K562 (cell line): Measurements from ENCODE around the gene QKI. TPM values are rescaled to one million over a fixed set of nuclear protein-coding genes. Genes with fewer than 3 reads are reported as not detected.

Experiments used
- CTBP1 ChIP-seq: fragments of 450-650 bp; IDR thresholded peaks from 2 replicates; pipeline ENCODE4 v1.6.1; 2016; ENCODE audit warnings: borderline replicate concordance
- E2F6 ChIP-seq, 2 experiments: IDR thresholded peaks; 2 replicates each; pipeline ENCODE4 v1.6.1; 2011; ENCODE audit warnings: borderline replicate concordance in 1 of 2, control low read depth in 1 of 2, low read depth in 1 of 2, low read length in 1 of 2, mild to moderate bottlenecking in 1 of 2, mixed read lengths in 1 of 2, moderate library complexity in 1 of 2; ENCODE audit not compliant: insufficient read depth in 1 of 2, insufficient read length in 1 of 2, poor library complexity in 1 of 2, severe bottlenecking in 1 of 2; ENCODE audit errors: extremely low read depth in 1 of 2
- EP400 ChIP-seq: fragments of 450-650 bp; IDR thresholded peaks from 2 replicates; pipeline ENCODE4 v1.6.1; 2017; ENCODE audit warnings: antibody characterized with exemption, mild to moderate bottlenecking, moderate library complexity
- KLF6 ChIP-seq: fragments of 250-450 bp; sonication (Bioruptor Pico); IDR thresholded peaks from 2 replicates; pipeline ENCODE4 v1.4.0; 2020; ENCODE audit warnings: mild to moderate bottlenecking, moderate library complexity, borderline replicate concordance
- MYBL2 ChIP-seq, 2 experiments: fragments of 450-650 bp in 1 of 2; sonication (generic) in 1 of 2; formaldehyde crosslinking in 1 of 2; IDR thresholded peaks; 2 replicates each; pipeline versions ENCODE4 v1.6.1 to v1.8.1; 2017 to 2022; ENCODE audit warnings: borderline replicate concordance in 1 of 2, inconsistent platforms in 1 of 2, low read depth in 1 of 2, mild to moderate bottlenecking in 1 of 2, missing genetic modification reagents in 1 of 2, moderate library complexity in 1 of 2
- PHF8 ChIP-seq: fragments of 200-600 bp; sonication (generic); IDR thresholded peaks from 2 replicates; pipeline ENCODE4 v1.6.1; 2012; ENCODE audit warnings: mixed run types, mild to moderate bottlenecking, inconsistent platforms, low read length, moderate library complexity, borderline replicate concordance
- RNF2 ChIP-seq: sonication (generic); IDR thresholded peaks from 2 replicates; pipeline ENCODE4 v1.6.1; 2016
- SRSF9 ChIP-seq: fragments of 200-400 bp; formaldehyde crosslinking; IDR thresholded peaks from 2 replicates; pipeline ENCODE4 v1.6.1; 2017; ENCODE audit warnings: low read depth, low read length, borderline replicate concordance
- ZBTB7A ChIP-seq: IDR thresholded peaks from 2 replicates; pipeline ENCODE4 v1.6.1; 2011; ENCODE audit warnings: low read depth, mild to moderate bottlenecking, low read length, moderate library complexity, borderline replicate concordance; ENCODE audit not compliant: control insufficient read depth
- ZNF740 ChIP-seq, 3 experiments: fragments of 200-800 bp in 1 of 3; sonication (Bioruptor generic) in 1 of 3; sonication (generic) in 1 of 3; formaldehyde crosslinking in 1 of 3; IDR thresholded peaks; 2 replicates each; pipeline versions ENCODE4 v1.6.1 to v1.8.0; 2016 to 2022; ENCODE audit warnings: mild to moderate bottlenecking in 2 of 3, missing compliant biosample characterization in 2 of 3, missing genetic modification characterization in 2 of 3, missing genetic modification reagents in 1 of 3
- polyA plus RNA-seq, 8 experiments: library from polyadenylated mRNA; depleted of rRNA in 4 of 8; stranded (reverse) in 5 of 8; unstranded in 3 of 8; fragments of >200 nt; fragmentation: Nextera tagmentation in 2 of 8; fragmentation: Illumina TruSeq in 1 of 8; extraction: Ambion mirVana in 2 of 8; extraction: Trizol in 1 of 8; gene quantifications; 2 replicates each; pipeline versions ENCODE4 v1.2.1 to v1.2.3, GENCODE V29; 2011 to 2014; ENCODE audit warnings: inconsistent platforms in 1 of 8, missing spikeins in 1 of 8
- total RNA-seq, 7 experiments: library from RNA; depleted of rRNA in 6 of 7; stranded (reverse); fragments of >200 nt in 6 of 7; fragmentation: Illumina TruSeq in 2 of 7; extraction: Trizol in 2 of 7; gene quantifications; 2 replicates each; pipeline versions ENCODE4 v1.2.1 to v1.2.3, GENCODE V29; 2011 to 2021; ENCODE audit warnings: low replicate concordance in 1 of 7
- TF ChIP-seq, protein P1 (sequence below): fragments of 450-650 bp; formaldehyde crosslinking; IDR thresholded peaks from 2 replicates; pipeline ENCODE4 v1.4.0; 2022; ENCODE audit warnings: missing genetic modification characterization
- TF ChIP-seq, protein P2 (sequence below): fragments of 250-450 bp; sonication (Bioruptor Pico); IDR thresholded peaks from 2 replicates; pipeline ENCODE4 v1.4.0; 2020

QKI gene
- total and polyA plus RNA-seq, 9 of the 15 experiments (the other 6 are each of a cell fraction or from before 2014, with no cell fraction given) = 20.4 to 215 (median 123) TPM

DNA sequence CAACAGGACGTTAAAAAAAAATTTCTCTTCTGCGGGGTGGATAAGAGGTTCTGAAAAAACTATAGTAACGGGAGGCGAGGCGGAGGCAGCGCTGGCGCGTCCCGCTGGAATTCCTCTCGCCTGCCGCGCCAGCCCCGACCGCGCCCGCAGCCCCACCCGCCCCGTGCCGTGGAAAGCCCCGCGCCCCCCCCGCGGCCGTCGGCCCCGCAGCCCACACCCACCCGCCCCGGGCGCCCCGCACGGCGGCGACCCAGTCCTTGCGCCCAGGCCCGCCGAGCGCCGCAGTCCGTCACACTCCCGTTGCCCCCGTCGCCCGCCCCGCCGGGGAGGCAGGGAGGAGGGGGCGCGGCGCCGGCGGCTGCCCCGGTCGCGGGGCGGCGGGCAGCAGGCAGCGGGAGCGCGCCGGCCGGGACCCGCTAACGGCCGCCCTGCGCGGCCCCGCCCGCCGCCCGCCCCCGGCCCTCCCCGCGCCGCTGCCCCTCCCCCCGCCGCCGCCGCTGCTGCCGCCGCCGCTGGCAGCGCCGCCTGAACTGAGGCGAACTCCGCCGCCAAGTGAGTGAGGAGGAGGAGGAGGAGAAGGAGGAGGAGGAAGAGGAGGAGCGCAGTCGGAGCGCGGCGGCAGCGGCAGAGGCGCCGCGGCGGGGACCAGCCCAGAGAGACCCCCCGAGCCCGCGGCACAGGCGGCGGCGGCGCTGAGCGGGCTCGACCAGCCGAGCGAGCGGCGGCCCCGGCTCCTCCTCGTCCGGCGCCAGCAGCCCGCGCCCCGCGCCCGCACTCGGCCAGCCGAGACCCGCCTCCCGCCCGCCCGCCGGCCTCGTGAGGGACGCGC is at the start of gene QKI (continued):
- peak in 1 of 2 experiments; percentile 56 for TF ChIP-seq E2F6 (IDR thresholded peaks at IDR 0.05; ENCODE audit: borderline replicate concordance in 1 of 2, extremely low read depth in 1 of 2, insufficient read depth in 1 of 2, insufficient read length in 1 of 2, low read depth in 1 of 2, low read length in 1 of 2, poor library complexity in 1 of 2, severe bottlenecking in 1 of 2)
- TF ChIP-seq ZBTB7A = peak; percentile 59; the same call in 1 of the 2 replicates
- TF ChIP-seq MYBL2 (IDR thresholded peaks at IDR 0.05; ENCODE audit: low read depth) = no peak
- TF ChIP-seq MYBL2 (CRISPR knock-in tag; IDR thresholded peaks at IDR 0.05; ENCODE audit: borderline replicate concordance) = no peak
- TF ChIP-seq, protein P1, sequence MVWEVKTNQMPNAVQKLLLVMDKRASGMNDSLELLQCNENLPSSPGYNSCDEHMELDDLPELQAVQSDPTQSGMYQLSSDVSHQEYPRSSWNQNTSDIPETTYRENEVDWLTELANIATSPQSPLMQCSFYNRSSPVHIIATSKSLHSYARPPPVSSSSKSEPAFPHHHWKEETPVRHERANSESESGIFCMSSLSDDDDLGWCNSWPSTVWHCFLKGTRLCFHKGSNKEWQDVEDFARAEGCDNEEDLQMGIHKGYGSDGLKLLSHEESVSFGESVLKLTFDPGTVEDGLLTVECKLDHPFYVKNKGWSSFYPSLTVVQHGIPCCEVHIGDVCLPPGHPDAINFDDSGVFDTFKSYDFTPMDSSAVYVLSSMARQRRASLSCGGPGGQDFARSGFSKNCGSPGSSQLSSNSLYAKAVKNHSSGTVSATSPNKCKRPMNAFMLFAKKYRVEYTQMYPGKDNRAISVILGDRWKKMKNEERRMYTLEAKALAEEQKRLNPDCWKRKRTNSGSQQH (CRISPR knock-in tag) = no peak
- 0 out of 2 replicates have a peak, but pooled peaks have one; percentile 8 for TF ChIP-seq RNF2
- TF ChIP-seq SRSF9 = no peak
- peak; percentile 54; the same call in 1 of the 2 replicates for TF ChIP-seq EP400
- peak; percentile 56; the same call in 1 of the 2 replicates for TF ChIP-seq KLF6
- TF ChIP-seq CTBP1 = peak; percentile 90
- TF ChIP-seq ZNF740 (CRISPR knock-in tag; IDR thresholded peaks at IDR 0.05) = no peak
- TF ChIP-seq ZNF740 (tag; IDR thresholded peaks at IDR 0.05) = peak in 1 of 2 experiments; percentile 71; a peak in 1 of 4 replicates
- TF ChIP-seq PHF8 = peak; percentile 60; the same call in 1 of the 2 replicates
- TF ChIP-seq, protein P2, sequence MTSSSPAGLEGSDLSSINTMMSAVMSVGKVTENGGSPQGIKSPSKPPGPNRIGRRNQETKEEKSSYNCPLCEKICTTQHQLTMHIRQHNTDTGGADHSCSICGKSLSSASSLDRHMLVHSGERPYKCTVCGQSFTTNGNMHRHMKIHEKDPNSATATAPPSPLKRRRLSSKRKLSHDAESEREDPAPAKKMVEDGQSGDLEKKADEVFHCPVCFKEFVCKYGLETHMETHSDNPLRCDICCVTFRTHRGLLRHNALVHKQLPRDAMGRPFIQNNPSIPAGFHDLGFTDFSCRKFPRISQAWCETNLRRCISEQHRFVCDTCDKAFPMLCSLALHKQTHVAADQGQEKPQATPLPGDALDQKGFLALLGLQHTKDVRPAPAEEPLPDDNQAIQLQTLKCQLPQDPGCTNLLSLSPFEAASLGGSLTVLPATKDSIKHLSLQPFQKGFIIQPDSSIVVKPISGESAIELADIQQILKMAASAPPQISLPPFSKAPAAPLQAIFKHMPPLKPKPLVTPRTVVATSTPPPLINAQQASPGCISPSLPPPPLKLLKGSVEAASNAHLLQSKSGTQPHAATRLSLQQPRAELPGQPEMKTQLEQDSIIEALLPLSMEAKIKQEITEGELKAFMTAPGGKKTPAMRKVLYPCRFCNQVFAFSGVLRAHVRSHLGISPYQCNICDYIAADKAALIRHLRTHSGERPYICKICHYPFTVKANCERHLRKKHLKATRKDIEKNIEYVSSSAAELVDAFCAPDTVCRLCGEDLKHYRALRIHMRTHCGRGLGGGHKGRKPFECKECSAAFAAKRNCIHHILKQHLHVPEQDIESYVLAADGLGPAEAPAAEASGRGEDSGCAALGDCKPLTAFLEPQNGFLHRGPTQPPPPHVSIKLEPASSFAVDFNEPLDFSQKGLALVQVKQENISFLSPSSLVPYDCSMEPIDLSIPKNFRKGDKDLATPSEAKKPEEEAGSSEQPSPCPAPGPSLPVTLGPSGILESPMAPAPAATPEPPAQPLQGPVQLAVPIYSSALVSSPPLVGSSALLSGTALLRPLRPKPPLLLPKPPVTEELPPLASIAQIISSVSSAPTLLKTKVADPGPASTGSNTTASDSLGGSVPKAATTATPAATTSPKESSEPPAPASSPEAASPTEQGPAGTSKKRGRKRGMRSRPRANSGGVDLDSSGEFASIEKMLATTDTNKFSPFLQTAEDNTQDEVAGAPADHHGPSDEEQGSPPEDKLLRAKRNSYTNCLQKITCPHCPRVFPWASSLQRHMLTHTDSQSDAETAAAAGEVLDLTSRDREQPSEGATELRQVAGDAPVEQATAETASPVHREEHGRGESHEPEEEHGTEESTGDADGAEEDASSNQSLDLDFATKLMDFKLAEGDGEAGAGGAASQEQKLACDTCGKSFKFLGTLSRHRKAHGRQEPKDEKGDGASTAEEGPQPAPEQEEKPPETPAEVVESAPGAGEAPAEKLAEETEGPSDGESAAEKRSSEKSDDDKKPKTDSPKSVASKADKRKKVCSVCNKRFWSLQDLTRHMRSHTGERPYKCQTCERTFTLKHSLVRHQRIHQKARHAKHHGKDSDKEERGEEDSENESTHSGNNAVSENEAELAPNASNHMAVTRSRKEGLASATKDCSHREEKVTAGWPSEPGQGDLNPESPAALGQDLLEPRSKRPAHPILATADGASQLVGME (CRISPR knock-in tag) = peak; percentile 48; the same call in 1 of the 2 replicates
